SKM-1 treated with dmso at 0.1 percent for 144 hours (cell line): ENCODE results near the gene ZBED1.
"Not testable (repeated sequence)": the region's sequence is repeated elsewhere in the genome, so short reads cannot be mapped to it uniquely, and the experiment has no call there.

Experiments
- DNase-seq: peaks from one replicate; lab custom pipeline; 2025; ENCODE audit not compliant: unreplicated experiment; lab: John Stamatoyannopoulos, UW

The ZBED1 gene

DNA sequence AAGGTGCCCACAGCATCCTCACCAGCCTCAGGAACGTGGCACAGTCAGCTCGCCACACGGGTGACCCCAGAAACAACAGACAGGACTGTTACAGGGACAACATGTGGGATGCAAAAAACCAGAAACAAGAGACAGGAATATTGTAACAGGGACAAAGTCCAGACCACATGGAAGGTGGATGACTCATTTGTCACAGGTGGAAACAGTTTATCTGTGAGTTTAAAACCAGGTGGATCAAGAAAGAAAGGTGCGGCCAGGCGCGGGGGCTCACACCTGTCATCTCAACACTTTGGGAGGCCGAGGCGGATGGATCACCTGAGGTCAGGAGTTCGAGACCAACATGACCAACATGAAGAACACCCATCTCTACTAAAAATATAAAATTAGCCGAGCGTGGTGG, 23.5 kb downstream of the ZBED1 start:
- not testable (repeated sequence) for DNase-seq

DNA sequence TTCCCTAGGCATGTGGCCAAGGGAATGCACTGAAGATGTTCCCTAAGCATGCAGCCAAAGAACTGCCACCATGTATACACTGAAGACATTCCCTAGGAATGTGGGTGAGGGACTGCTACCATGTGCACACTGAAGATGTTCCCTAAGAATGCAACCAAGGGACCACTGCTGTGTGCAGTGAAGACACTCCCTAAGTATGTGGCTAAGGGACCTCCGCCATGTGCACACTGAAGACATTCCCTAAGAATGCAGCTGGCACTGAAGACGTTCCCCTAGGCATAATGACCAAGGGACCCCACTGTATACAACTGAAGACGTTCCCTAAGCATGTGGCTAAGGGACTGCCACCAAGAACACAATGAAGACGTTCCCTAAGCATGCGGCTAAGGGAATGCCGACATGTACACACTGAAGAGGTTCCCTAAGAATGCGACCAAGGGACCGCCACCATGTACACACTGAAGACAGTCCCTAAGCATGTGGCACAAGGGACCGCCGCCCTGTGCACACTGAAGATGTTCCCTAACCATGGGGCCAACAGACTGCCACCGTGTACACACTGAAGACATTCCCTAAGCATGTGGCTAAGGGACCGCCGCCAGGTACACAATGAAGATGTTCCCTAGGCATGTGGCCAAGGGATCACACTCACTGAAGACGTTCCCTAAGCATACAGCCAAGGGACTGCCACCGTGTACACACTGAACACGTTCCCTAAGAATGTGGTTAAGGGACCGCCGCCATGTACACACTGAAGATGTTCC, 25.6 kb downstream of the ZBED1 start:
- no peak for DNase-seq

DNA sequence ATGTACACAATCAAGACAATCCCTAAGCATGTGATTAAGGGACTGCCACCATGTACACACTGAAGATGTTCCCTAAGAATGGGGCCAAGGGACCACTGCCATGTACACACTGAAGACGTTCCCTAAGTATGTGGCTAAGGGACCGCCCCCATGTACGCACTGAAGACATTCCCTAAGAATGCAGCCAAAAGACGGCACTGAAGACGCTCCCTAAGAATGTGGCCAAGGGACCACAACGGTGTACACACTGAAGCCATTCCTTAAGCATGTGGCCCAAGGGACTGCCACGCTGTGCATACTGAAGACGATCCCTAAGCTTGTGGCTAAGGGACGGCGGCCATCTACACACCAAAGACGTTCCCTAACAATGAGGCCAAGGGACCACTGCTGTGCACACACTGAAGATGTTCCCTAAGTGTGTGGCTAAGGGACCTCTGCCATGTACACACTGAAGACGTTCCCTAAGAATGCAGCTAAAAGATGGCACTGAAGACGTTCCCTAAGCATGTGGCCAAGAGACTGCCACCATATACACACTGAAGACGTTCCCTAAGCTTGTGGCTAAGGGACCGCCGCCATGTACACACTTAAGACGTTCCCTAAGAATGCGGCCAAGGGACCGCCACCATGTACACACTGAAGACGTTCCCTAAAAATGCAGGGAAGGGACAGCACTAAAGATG, 26.4 kb downstream of the ZBED1 start:
- no peak for DNase-seq

DNA sequence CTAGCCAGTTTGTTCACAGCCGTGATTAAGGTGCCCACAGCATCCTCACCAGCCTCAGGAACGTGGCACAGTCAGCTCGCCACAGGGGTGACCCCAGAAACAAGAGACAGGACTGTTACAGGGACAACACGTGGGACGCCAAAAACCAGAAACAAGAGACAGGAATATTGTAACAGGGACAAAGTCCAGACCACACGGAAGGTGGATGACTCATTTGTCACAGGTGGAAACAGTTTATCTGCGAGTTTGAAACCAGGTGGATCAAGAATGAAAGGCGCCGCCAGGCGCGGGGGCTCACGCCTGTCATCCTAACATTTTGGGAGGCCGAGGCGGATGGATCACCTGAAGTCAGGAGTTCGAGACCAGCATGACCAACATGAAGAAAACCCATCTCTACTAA, 27.7 kb downstream of the ZBED1 start:
- DNase-seq, result not testable (repeated sequence)

DNA sequence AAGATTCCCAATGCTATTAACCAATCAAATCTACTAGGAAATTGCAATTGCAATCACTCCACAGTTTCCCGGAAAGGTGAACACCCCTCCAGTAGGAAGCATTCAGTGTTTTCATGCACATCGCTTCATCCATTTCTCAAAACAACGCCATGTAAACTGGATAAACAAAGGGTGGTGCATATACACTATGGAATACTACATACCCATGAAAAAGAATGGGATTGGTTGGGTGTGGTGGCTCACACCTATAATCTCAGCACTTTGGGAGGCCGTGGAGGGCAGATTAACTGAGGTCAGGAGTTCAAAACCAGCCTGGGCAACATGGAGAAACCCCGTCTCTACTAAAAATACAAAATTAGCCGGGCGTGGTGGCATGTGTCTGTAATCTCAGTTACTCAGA, 29.1 kb downstream of the ZBED1 start:
- DNase-seq, result no peak

DNA sequence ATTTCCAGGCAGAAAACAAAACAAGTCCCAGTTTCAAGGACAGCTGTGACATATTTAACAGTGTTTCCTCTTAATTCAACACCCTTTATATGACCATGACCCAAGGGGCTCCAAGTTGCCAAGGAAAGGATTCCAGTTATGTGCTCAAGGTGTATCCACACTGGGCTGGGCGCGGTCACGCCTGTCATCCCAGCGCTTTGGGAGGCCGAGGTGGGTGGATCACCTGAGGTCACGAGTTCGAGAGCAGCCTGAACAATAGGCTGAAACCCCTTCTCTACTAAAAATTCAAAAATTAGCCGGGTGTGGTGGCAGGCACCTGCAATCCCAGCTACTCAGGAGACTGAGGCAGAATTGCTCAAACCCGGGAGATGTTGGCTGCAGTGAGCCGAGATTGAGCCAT, 29.6 kb downstream of the ZBED1 start:
- DNase-seq, result not testable (repeated sequence)

DNA sequence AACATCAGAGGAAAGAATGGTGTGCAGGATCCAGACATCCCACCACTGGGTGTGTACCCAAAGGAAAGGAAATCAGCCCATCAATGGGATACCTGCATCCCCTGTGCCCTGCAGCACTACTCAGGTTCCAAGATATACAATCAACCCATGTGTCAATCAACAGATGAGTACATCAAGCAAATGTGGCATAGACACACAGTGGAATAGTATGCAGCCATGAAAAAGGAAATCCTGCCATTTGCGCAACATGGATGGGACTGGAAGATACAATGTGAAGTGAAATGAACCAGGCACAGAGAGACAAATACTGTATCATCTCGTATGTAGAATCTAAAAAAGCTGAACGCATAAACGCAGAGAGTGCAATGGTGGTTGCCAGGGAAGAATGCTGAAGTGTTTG, 30.9 kb downstream of the ZBED1 start:
- DNase-seq, result not testable (repeated sequence)

DNA sequence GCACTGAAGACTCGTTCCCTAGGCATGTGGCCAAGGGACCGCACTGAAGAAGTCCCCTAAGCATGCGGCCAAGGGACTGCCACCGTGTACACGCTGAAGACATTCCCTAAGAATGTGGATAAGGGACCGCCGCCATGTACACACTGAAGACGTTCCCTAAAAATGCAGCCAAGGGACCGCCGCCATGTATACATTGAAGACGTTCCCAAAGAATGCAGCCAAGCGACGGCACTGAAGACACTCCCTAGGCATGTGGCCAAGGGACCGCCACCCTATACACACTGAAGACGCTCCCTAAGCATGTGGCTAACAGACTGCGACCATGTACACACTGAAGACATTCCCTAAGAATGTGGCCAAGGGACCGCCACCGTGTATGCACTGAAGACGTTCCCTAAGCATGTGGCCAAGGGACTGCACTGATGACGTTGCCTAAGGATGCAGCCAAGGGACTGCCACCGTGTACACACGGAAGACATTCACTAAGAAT, 31.5 kb downstream of the ZBED1 start:
- no peak for DNase-seq

DNA sequence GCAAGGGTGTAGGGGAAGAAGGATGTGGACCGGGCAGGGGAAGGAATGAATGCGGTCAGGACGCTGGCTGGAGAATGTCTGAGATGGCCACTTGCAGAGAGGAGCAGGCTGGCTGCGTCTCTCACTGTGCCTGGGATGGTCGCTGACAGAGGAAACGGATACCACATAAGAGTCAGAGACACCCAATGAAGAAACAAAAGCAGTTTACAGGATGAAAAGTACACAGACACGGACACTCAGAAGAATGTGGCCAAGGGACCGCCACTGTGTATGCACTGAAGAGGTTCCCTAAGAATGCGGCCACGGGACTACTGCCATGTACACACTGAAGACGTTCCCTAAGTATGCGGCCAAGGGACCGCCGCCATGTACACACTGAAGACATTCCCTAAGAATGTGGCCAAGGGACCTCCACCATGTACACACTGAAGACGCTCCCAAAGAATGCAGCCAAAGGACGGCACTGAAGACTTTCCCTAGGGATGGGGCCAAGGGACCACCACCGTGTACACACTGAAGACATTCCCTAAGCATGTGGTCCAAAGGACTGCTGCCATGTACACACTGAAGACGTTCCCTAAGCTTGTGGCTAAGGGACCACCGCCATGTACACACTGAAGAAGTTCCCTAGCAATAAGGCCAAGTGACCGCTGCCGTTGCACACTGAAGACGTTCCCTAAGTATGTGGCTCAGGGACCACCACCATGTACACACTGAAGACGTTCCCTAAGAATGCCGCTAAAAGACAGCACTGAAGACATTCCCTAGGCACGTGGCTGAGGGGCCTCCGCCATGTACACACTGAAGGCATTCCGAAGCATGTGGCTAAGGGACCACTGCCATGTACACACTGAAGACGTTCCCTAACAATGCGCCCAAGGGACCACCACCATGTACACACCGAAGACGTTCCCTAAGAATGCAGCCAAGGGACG, 32.2 kb downstream of the ZBED1 start:
- no peak for DNase-seq

DNA sequence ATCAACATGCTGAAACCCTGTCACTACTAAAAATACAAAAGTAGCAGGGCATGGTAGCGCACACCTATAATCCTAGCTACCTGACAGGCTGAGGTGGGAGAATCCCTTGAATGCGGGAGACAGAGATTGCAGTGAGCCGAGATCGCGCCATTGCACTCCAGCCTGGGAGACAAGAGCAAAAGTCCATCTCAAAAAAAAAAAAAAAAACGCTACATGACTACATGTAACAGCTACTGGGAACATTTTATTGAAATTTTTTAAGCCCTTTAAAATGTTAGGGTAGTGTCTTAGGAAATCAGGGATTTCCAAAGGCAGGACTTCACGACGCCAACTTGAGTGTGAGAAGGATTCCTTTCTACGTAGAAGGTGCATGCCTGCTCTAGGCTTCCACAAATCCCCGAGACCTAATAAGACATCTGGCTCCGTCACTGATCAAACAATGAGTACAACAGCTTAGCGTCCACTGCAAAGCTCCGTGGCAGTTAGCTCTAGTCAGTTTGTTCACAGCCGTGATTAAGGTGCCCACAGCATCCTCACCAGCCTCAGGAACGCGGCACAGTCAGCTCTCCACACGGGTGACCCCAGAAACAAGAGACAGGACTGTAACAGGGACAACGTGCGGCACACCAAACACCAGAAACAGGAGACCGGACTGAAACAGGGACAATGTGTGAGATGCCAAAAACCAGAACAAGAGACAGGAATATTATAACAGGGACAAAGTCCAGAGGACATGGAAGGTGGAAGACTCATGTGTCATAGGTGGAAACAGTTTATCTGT, 33.7 kb downstream of the ZBED1 start:
- DNase-seq, result no peak

DNA sequence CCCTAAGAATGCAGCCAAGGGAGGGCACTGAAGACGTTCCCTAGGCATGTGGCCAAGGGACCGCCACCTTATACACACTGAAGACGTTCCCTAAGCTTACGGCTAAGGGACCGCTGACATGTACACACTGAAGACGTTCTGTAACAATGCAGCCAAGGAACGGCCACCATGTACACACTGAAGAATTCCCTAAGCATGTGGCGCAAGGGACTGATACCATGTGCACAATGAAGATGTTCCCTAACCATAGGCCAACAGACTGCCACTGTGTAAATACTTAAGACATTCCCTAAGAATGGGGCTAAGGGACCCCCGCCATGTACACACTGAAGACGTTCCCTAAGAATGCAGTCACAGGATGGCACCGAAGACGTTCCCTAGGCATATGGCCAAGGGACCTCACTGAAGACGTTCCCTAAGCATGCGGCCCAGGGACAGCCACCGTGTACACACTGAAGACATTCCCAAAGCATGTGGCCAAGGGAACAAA, 36.1 kb downstream of the ZBED1 start:
- DNase-seq, result no peak

DNA sequence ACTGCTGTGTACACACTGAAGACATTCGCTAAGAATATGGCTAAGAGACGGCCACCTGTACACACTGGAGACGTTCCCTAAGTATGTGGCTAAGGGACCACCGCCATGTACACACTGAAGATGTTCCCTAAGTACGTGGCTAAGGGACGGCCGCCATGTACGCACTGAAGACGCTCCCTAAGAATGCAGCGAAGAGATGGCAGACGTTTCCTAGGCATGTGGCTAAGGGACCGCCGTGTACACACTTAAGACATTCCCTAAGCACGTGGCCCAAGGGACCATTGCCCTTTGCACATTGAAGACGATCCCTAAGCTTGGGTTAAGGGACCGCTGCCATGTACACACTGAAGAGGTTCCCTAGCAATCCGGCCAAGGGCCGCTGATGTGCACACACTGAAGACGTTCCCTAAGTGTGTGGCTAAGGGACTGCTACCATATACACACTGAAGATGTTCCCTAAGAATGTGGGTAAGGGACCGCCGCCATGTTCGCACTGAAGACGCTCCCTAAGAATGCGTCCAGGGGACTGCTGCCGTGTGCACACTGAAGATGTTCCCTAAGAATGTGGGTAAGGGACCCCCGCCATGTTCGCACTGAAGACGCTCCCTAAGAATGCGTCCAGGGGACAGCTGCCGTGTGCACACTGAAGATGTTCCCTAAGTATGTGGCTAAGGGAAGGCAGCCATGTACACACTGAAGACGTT, 36.7 kb downstream of the ZBED1 start:
- DNase-seq, result no peak

DNA sequence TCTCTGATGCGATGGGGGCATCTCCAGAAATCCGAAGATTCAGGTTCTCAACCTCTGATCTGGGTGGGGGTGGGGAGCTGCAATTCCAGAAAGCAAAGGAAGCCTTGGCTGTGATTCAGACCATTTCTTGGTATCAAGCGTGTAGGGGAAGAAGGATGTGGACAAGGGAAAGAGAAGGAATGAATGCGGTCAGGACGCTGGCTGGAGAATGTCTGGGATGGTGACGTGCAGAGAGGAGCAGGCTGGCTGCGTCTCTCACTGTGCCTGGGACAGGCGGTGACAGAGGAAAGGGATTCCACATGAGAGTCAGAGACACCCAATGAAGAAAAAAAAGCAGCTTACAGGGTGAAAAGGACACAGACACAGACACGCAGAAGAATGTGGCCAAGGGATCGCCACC, 37.3 kb downstream of the ZBED1 start:
- not testable (repeated sequence) for DNase-seq

DNA sequence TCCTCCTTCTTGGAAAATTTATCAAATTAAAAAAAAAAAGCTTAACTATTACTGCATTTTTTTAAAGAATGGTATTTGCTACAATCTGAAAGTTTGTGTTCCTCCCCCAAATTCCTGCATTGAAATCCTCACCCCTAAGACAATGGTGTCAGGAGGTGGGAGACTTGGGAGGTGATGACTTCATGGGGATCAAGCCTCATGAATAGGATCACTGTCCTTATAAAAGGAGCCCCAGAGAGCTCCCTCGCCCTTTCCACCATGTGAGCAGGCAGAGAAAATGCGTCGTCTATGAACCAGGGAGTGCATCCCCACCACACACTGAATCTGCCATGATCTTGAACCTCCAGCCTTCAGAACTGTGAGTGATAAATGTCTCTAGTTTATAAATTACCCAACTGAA, 38.0 kb downstream of the ZBED1 start:
- DNase-seq, result no peak

DNA sequence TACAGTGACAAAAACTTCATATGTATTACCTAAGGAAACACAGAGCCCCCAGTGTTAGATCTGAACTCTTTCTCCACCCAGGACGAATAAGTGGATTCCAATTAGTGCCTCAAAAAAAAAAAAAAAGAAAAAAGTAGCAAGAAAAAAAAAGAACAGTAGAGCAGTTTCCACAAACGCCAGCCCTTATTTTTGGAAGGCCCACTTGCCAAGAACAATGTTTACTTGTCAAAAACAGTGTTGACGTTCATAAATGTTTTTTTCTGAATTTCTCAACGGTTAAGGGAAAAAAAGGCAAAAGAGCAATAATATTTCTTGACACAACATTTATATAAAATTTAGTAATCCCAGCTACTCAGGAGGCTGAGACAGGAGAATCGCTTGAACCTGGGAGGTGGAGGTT, 38.7 kb downstream of the ZBED1 start:
- DNase-seq, result no peak

DNA sequence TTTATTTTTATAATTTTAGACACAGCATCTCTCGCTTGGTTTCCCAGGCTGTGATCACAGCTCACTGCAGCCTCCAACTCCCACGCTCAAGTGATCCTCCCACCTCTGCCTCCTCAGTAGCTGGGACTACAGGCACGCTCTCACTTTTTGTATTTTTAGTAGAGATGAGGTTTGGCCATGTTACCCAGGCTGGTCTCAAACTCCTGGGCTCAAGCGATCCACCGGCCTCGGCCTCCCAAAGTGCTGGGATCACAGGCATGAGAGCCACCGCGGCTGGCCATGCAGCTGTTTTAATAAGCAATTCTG, 39.1 kb downstream of the ZBED1 start:
- no peak for DNase-seq

DNA sequence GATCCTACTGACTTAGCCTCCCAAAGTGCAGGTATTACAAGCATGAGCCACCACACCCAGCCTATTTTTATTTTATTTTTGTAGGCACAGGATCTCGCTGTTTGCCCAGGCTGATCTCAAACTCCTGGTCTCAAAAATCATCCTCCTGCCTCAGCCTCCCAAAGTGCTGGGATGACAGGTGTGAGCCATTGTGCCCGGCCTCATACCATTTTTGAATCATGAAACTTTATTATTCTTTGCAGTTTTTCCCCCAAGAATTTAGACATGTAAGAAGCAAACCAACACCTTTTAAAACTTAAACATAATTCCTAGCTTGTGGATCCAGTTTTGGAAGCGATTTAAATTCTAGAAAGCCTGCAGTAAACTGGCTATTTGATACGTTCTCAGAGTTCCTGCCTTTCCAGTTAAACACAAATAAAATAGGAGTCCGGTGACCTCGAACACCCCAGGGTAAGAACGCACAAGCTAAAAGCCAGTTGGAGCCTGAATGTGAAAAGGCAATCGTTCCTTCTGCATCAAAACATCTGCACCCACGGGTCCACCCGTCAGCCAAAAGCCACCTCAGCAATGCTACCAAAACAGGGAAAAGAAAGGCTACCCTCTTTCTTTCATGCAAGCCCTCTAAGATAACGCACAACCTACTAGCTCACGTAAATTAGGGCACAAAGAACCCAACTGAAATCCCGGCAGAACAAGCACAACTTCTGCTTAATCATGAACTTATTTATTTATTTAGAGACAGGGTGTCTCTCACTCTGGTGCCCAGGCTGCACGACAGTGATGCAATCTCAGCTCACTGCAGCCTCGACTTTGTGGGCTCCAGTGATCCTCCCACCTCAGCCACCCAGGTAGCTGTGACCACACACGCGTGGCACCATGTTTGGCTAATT, 39.7 kb downstream of the ZBED1 start:
- DNase-seq, result not testable (repeated sequence)

DNA sequence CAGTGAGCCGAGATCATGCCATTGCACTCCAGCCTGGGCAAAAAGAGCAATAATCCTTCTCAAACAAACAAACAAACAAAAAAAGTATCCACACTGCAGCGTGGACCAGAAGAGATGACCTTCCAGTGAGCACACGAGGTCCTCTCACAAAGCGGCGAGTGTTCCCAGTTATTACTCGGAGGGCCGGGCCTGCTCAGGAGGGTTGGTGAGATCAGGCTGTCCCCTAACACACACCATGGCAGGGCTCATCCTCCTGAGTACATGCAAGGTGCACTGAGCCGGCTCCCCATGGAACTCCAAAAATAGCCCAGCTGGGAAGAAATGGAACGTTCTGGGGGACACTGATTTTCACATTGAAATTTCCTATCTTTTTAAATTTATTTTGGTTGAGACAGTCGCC, 40.7 kb downstream of the ZBED1 start:
- not testable (repeated sequence) for DNase-seq

DNA sequence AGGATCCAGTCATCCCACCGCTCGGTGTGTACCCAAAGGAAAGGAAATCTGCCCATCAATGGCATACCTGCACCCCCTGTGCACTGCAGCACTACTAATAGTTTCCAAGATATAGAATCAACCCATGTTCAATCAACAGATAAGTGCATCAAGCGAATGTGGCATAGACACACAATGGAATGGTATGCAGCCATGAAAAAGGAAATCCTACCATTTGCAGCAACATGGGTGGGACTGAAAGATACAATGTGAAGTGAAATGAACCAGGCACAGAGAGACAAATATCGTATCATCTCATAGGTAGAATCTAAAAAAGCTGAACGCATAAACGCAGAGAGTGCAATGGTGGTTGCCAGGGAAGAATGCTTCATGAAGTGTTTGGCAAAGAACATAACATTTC, 42.5 kb downstream of the ZBED1 start:
- DNase-seq, result no peak
